Progenitor cell of endocrine pancreas (in vitro differentiated cells): Measurements from ENCODE around the gene AOAH. TPM values are rescaled to one million over a fixed set of nuclear protein-coding genes. Genes with fewer than 3 reads are reported as not detected.
"Not testable (repeated sequence)": the region's sequence is repeated elsewhere in the genome, so short reads cannot be mapped to it uniquely, and the experiment has no call there.

Experiments used
- DNase-seq: peaks from one replicate; pipeline ENCODE4 v3.0.0; 2021; ENCODE audit warnings: low spot score; ENCODE audit not compliant: unreplicated experiment
- H3K27ac Mint-ChIP-seq: 2 replicates; pipeline ENCODE4 v1.8.0; 2021; ENCODE audit warnings: mild to moderate bottlenecking, moderate library complexity, mixed read lengths
- H3K27me3 Mint-ChIP-seq: 2 replicates; pipeline ENCODE4 v1.8.0; 2021; ENCODE audit warnings: mixed read lengths
- H3K36me3 Mint-ChIP-seq: 2 replicates; pipeline ENCODE4 v1.8.0; 2022; ENCODE audit warnings: mixed read lengths; ENCODE audit not compliant: insufficient read depth
- H3K4me1 Mint-ChIP-seq: 2 replicates; pipeline ENCODE4 v1.8.0; 2021; ENCODE audit warnings: low read depth, mixed read lengths
- H3K4me3 Mint-ChIP-seq: 2 replicates; pipeline ENCODE4 v1.8.0; 2021; ENCODE audit warnings: low read depth, mild to moderate bottlenecking, moderate library complexity, mixed read lengths
- H3K9me3 Mint-ChIP-seq: 2 replicates; pipeline ENCODE4 v1.8.0; 2021; ENCODE audit warnings: low read depth, mixed read lengths
- CTCF ChIP-seq: fragments of 200-600 bp; sonication (generic); IDR thresholded peaks from one replicate; pipeline ENCODE4 v1.5.0; 2021; ENCODE audit warnings: antibody characterized with exemption, mild to moderate bottlenecking; ENCODE audit not compliant: unreplicated experiment
- total RNA-seq: library from RNA; stranded (reverse); gene quantifications from 2 replicates; pipeline ENCODE4 v1.2.1, GENCODE V29; 2021

Gene AOAH
- total RNA-seq, 1 donor from 2014 or later: 3.3 TPM

- Mint-ChIP-seq H3K9me3 (peaks cover 8% of the 10 kb centered on the region), H3K4me3 (no peak overlapping the region), H3K36me3 (no peaks in the 10 kb centered on the region), H3K27me3 (no peaks in the 10 kb centered on the region), H3K4me1 (no peaks in the 10 kb centered on the region), H3K27ac (no peak overlapping the region)
- no peak for DNase-seq
- no peak for TF ChIP-seq CTCF
These were observed 255.8 kb downstream of the AOAH start for GRCh38 chr7:36468370-36469101.

DNA sequence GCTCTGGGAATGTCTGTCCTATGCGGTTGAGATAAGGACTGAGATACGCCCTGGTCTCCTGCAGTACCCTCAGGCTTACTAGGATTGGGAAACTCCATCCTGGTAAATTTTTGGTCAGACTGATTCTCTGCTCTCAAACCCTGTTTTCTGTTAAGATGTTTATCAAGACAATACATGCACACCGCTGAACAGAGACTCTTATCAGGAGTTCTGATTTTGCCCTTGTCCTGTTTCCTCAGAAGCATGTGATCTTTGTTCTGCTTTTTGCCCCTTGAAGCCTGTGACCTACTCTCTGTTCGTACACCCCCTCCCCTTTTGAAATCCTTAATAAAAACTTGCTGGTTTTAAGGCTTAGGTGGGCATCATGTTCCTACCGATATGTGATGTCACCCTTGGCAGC lies 258.3 kb downstream of the AOAH start:
- H3K4me3 Mint-ChIP-seq, H3K9me3 Mint-ChIP-seq, H3K36me3 Mint-ChIP-seq, H3K4me1 Mint-ChIP-seq, H3K27me3 Mint-ChIP-seq, H3K27ac Mint-ChIP-seq, DNase-seq: not testable (repeated sequence)

- H3K4me3 Mint-ChIP-seq: no peak overlapping the region
- H3K27ac Mint-ChIP-seq: no peak overlapping the region
- TF ChIP-seq CTCF: no peak
- H3K9me3 Mint-ChIP-seq: peaks cover 8% of the 10 kb centered on the region
- H3K4me1 Mint-ChIP-seq: peaks cover 3% of the 10 kb centered on the region
- no peaks in the 10 kb centered on the region for H3K36me3 Mint-ChIP-seq
- no peaks in the 10 kb centered on the region for H3K27me3 Mint-ChIP-seq
- DNase-seq: no peak
These were observed 260.0 kb downstream of the AOAH start for GRCh38 chr7:36464271-36464670.
